SKM-1 (cell line): ENCODE results near the gene NEFH.

ENCODE experiments used
- DNase-seq: peaks from one replicate; lab custom pipeline; 2025; ENCODE audit not compliant: unreplicated experiment; lab: John Stamatoyannopoulos, UW

NEFH gene

DNA sequence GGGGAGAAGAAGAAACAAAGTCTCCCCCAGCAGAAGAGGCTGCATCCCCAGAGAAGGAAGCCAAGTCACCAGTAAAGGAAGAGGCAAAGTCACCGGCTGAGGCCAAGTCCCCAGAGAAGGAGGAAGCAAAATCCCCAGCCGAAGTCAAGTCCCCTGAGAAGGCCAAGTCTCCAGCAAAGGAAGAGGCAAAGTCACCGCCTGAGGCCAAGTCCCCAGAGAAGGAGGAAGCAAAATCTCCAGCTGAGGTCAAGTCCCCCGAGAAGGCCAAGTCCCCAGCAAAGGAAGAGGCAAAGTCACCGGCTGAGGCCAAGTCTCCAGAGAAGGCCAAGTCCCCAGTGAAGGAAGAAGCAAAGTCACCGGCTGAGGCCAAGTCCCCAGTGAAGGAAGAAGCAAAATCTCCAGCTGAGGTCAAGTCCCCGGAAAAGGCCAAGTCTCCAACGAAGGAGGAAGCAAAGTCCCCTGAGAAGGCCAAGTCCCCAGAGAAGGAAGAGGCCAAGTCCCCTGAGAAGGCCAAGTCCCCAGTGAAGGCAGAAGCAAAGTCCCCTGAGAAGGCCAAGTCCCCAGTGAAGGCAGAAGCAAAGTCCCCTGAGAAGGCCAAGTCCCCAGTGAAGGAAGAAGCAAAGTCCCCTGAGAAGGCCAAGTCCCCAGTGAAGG is 9.2 kb downstream of the NEFH start:
- peak; percentile 76 for DNase-seq

DNA sequence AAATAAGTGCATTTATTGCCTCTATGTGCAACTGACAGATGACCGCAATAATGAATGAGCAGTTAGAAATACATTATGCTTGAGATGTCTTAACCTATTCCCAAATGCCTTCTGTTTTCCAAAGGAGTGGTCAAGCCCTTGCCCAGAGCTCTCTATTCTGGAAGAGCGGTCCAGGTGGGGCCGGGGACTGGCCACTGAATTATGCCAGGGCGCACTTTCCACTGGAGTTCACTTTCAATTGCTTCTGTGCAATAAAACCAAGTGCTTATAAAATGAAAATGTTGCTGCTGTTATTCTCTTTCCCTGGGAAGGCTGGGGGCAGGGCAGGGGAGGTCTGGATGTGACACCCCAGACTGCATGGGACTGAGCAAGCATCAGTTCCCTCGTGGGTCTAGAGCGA is 11.0 kb downstream of the NEFH start:
- no peak for DNase-seq

DNA sequence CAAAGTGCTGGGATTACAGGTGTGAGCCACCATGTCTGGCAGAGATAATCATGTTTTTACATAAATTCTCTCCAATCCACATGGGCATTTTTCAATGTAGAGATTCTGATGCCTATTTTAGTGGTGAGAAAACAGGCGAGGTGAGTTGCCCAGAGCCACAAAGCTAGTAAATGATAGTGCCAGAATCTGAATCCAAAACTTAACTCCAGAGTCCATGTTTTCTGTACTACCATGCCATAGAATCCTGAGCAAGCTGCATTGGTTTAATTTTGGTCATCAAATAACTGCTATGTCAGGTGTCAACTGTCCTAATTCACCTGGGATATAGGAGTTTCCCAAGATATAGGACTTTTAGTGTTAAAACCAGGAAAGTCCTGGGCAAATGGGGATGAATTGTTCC is 13.6 kb downstream of the NEFH start:
- DNase-seq: no peak

DNA sequence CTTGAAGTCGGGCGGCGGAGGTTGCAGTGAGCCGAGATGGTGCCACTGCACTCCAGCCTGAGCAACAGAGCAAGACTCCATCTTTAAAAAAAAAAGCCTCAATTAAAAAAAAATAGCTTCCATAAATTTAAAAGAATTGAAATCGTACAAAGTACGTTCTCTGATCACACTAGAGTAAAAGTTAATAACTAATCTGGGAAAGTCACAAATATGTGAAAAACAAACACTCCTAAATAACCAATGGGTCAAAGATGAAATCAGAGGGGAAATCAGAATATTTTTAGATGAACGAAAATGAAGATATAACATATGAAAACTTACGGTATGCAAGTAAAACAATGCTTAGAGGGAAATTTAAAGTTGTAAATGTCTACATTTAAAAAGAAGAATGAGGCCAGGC is 19.8 kb downstream of the NEFH start:
- DNase-seq: no peak

DNA sequence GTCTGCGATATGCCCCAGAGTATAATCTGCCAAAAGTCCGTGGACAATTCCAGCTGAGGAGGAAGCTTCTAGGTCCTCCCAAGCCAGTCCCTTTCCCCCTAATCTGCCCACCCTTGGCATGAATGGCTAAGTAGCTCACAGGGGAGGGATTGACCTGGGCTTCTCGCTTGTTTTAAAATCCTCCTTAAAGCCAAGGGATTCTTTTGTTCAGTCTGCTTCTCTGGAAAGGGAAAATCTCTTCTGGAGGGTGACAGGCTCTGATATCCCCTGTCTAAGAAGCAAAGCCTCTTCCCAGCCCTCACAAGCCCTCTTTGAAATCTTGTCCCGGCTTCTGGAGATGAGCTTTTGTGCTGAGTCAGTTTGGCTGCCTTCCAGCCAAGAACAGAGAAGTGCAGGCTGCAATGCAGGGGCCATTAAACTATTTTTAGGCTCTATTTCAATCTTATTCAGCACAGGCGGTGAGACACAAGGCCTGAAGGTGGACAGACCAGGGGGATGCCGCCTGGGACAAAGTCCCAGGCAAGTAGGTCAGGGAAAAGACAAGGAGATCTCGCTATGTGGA is 23.9 kb downstream of the NEFH start:
- DNase-seq: peak; percentile 6

DNA sequence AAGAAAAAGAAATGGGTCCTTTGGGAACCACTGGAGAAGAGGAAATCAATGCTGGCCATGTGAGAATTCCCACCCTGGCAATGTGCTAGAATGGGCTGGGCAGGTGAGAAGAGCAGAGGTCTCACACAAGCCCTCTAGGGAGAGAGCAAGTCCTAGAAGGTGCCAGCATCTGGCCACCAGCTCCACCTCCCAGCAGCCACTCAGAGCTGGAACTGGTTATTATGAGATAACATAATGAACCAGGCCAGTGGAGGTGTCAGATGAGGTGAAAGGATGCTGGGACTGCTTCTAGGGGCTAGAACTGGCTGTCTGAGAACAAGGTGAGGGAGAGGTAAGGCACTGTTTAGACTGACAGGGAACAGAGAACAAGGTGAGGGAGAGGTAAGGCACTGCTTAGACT is 29.3 kb downstream of the NEFH start:
- no peak for DNase-seq

DNA sequence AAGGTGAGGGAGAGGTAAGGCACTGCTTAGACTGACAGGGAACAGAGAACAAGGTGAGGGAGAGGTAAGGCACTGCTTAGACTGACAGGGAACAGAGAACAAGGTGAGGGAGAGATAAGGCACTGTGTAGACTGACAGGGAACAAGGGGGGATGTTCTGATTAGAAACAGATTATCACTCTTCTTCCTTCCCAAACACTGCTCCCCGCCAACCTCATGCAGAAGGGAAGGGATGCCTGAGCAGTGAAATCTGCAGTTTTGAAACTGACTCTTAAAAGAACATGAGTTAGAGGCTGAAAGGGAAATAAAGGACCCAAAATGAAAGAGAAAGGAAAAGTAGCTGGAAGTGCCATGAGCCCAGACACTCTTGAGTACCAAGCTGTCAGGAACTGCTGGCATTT is 29.8 kb downstream of the NEFH start:
- no peak for DNase-seq

DNA sequence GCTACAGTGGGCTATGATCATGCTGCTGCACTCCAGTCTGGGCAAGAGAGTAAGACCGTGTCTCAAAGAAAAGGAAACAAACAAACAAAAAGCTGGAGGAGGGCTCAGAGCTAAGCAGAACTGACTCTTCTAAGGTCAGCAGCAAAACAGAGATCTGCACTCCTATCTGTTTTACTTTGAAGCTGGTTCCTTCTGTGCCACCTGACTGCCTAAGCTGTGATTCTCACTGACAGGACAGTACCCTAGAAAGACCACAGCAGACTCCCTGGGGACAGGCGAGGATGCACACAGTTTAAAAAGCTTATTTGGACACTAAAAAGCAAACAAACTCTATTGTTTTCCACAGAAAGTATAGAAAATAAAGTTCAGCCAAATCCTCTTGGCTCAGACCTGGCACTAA is 30.5 kb downstream of the NEFH start:
- DNase-seq: no peak

DNA sequence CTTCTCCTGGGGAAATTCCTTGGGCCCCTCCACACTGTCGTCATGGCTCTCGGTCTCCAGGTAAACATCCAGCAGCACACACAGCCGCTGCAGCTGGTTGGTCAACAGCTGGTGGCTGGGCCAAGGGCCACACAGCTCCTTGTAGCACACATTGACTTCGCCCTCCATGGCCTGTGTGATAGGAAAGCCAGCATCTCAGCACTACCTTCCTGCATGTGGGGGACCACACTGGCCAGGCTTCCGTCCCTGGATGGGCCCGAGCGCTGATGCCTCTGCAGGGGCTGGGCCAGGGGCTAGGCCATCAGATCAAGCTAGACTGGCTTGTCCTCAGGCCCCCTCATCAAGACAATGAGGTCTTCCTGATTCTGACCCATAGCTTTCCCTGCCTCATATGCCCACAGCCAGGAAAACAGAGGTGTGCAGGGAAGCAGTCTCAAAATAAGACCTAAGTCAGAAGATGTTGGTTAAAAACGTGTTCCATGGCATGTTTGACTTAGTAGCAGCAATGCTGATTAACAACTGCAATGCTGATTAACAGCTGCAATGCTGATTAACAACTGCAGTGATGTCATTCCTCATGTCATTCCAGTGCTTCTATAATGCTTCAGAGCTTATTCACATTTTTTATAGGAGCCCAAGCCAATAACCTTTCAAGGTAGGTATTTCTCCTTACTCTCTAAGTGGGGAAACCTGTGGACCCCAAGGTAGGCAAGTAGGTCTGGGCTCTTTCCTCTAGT is 31.3 kb downstream of the NEFH start:
- DNase-seq: no peak

DNA sequence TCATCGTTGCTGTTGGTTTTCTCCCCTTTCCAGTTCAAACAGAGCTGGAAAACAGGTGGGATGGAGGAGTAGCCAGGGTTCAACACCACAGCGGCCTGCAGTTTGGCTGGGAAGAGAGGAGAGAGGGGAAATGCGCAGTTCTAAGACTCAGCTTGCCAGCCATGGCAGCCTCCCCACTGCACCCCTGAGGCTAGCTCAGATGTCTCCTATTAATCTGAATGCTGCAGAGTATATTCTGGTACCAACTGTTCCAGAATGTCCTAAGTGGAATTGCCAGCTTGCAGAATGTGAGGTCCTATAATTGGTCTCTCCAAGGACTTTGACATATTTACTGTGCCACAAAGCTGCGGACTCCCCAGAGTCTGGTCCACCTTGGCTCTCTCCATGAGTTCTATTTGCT is 32.0 kb downstream of the NEFH start:
- no peak for DNase-seq

DNA sequence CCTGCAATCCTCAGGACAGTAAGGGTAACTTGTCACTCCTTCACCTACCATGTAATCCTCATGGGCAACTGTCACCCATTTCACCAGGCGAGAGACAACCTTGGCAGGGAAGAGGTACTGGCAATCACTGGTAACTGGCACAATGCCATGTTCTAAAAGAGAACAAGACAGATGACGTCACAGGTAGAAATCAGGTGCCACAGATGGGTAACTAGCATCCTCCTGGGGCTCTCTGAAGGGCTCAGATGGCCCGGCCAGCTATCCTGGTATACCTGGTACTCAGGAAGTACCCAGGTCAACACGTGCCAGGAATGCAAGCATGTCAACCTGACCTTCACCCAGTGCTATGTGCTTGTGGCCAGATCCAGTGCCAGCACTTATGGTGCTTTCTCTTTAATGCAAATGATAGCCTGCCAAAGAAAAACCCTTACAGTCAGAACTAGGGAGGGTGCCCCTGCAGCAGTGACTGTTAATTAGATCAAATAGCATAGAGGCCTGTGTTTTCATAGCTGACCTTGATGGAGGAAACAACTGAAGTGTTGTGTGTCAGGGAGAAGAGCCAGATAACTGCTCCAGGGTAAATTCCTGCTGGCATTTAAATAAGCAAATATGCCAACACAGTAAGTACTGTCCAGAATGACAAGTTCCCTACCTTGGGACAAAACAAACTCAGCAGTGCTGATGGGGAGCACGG is 37.3 kb downstream of the NEFH start:
- no peak for DNase-seq

DNA sequence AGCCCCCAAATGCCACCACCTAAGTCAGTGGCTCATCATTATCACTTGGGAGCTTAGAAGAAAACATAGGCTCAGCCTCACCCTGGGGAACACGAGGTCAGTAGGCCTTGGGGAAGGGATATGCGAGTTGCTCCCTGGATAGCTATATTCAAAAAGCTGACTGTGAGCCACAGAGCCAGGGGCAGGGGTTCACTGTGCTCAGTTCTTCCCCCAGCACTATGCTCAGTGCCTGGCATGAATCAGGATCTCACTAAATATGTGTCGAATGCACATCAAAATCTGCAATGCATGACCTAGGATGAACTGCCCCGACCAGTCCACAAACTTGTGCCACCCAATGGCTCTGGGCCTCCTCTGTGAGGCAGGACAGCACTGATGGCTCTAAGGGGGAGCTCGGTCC is 38.4 kb downstream of the NEFH start:
- DNase-seq: no peak

DNA sequence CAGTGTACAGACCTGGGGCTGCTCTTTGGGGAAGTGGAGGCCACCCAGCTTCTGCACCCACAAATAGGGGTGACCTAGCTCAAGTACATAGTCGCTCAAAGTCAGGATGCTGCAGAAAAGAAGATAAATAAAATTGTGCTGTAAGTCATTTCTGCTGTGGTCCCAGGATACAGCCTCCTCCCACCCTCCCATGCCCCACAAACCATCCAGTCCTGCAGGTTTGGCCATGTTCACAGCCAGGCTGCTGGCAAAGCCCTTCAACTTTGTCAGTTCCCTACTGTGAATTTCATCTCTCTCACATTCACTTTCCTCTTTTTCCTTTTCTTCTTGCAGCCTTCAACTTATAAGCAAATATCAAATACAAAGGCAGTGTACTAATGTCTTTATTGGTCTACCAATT is 40.0 kb downstream of the NEFH start:
- no peak for DNase-seq

DNA sequence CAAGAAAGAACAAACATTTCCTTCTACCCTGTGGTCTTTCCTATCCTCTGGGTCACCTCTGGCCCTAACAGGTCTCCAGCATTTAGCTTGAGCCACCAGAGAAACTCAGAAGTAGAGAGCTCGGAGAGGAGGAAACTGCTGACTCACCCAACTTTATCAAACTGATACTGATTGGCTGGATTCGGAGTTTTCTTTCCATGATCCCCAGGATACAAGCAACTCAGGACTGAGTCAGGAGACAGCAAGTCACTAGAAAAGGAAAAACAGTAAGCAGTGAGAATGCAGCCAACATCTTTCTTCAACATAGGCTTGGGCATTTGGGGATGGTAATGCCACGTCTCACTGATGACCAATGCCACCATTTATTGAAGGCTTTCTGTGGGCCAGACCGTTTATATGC is 40.8 kb downstream of the NEFH start:
- DNase-seq: no peak

DNA sequence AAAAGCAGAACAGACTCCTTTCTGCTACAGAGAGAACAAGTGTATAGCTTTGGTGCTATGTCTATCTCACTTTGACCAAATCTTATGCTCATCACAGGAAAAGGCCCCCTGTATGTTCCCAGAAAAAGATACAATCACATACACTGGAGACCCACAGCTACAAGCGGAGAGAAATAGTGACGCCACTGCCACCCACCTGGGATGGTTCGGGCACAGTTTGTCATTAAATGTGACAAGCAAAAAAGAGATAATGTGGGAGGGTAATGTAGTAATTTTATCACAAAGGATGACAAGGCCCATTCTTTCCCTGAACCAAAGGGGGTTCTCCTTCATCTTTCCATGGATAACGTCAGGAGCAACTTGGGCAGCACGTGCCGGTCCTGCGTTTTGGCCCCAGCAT is 41.5 kb downstream of the NEFH start:
- DNase-seq: no peak

DNA sequence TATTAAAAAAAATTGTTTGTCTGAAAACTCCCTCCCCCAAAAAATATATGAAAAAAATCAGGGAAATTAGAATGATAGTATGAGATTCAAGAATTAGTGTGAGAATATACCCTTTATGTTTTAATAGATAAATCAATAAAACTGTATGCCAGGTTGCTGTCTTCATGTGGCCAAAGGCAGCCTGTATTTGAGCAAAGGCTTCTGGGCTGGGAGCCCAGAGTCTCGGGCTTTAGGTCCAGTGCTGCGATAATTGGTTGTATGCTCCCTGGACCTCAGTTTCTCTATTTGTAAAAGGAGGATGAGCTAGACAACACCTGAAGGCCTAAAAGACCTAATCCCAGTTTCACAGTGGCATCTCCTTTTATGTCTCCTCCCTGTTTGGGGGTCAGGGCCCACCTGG is 43.7 kb downstream of the NEFH start:
- no peak for DNase-seq

DNA sequence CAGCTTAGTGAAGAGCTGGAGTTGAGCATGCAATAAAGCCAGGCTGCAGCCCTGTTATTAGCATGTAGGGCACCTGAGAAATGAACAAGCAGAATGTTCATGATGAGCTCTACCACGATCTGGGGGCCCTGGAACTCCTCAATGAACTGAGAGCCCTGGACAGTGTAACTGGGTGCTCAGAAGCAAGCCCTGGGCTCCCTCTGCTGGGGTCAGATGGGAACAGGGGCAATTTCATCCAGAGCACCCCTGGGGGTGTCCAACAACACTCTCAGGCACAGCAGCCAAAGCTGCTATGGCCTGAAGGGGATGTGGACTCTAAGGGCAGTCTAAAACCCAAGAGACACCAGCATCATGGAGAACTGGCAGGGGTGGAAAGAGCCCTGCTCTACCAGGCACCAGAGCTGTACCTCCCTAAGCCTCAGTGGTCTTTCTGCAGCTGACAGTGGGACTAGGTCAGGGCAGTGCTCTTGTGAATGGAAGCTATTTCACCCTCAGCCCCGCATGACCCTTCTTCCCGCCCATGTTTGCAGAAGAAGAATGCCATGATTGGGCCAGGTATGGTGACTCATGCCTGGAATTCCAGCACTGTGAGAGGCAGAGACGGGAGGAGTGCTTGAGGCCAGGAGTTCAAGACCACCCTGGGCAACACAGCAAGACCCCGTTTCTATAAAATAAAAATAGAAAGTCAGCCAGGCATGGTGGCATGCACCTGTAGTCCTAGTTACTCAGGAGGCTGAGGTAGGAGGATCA is 44.6 kb downstream of the NEFH start:
- no peak for DNase-seq

DNA sequence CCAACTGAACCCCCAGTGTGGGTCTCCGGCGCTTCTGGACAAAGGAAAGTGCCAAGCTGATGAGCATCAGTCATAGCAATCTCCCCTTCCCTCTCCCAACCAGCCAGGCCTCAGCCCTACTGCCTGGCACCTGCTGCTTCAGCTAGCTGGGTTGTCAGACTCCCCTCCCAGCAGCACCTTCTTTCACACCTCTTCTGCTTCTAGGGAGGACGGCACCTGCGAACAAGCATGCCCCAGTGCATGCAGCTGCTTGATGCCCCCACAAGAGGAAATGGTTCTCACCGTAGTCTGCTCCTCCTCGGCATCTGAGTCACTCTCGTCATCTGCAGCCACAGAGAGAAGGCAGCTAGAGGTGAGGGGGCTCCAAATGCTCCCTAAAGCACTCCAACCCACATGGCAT is 48.1 kb downstream of the NEFH start:
- DNase-seq: no peak

DNA sequence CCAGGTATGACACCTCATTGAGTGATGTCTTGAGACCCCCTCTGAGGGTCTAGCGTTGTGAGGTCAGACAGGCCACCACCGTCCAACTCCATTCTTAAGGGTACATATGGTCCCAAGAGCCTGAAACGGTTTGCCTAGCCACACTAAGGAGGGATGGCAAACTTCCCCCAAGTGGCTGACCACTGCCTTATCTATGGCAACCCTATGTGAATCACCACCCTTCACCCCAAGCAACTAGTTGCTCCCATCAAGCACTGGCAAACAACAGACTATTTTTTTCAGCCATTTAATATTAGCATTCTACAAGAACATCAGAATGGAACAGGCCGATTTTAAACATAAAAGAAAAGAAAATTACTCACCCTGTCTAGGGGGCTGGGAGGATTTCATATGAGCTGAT is 50.7 kb downstream of the NEFH start:
- DNase-seq: no peak

DNA sequence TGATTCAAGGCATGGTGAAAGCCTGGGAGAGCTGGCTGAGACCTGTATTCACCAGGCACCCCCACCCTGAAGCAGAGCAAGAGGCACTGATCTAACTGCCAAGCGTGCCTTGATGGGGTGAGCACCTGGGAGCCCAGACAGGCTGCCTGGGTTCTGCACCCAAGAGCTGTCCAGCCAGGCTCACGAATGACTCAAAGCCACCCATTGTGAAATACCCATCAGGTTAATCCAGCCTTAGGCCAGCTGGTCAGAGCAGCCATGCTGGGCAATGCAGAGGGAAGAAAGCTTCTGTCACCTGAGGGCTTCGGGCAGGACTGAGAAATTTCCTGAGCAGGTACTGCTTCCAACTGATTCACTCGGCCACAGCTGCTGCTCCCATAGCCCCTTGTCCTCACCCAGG is 51.4 kb downstream of the NEFH start:
- no peak for DNase-seq

DNA sequence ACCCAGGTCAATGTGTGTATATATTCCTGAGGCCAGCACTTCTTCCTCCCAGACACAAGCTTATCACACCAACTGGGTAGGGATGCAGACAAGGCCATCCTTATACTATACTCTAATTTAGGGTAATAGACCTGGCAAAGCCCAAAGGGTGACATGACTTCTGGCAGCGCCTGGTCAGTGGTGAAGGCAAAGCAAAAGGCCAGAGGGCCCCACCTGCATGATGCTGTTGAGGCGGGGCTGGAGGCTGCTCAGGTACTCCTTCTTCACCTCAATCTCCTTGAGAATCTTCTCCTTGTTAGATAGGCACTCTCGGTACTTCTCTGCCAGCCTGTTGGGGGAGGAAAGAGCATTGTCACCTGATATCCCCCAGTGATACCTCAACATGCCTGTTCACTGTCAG is 56.4 kb downstream of the NEFH start:
- DNase-seq: no peak
